ENCODE results near the gene THRB.

THRB gene

DNA sequence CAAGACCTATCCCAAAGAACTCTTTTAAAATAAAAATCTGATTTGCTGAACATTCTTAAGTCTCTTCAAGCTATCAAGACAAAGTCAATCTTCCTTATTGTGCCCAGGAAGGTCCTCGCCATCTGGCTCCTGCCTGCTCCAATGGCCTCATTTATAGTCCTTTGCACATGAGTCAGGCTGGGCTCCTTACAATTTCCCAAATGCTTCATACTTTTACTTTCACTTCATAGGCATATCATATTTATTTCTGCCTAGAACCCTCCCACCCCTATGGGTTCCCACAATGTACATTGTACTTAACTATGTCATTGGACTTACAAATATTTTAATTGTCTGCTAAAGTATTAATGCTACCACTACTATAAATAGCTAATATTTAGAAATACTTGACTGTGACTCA is 9.1 kb downstream of the THRB start:
- TF ChIP-seq, protein P1, sequence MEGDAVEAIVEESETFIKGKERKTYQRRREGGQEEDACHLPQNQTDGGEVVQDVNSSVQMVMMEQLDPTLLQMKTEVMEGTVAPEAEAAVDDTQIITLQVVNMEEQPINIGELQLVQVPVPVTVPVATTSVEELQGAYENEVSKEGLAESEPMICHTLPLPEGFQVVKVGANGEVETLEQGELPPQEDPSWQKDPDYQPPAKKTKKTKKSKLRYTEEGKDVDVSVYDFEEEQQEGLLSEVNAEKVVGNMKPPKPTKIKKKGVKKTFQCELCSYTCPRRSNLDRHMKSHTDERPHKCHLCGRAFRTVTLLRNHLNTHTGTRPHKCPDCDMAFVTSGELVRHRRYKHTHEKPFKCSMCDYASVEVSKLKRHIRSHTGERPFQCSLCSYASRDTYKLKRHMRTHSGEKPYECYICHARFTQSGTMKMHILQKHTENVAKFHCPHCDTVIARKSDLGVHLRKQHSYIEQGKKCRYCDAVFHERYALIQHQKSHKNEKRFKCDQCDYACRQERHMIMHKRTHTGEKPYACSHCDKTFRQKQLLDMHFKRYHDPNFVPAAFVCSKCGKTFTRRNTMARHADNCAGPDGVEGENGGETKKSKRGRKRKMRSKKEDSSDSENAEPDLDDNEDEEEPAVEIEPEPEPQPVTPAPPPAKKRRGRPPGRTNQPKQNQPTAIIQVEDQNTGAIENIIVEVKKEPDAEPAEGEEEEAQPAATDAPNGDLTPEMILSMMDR (IDR thresholded peaks at IDR 0.05), result no peak

GRCh38 chr3:24483873-24484272 is 10.8 kb downstream of the THRB start:
- TF ChIP-seq, protein P1 (IDR thresholded peaks at IDR 0.05), result no peak

DNA sequence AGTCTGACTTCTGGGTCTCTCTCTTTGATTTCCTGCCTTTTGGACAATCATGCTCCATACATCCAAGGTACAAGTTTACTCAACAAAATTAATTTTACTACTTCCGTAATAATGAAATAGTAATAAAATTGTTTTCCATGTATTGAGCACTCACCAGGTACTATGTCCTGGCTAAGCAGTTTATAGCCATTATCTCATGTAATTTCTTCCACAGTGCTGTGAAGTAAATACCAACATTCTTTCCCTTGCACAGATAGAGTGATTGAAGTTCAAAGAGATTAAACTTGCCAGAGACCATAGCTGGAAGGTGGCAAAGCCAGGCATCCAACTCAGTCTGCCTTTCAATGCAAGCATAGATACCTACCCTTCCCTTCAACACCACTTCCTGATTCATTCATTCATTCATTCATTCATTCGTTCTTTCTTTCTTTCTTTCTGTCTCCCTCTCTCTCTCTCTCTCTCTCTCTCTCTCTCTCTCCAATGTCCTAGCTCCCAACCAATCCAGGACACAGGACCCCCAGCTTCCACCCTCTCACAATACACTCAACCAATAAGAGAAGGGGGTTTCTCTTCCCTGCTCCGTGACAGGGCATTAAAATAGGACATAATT is 12.4 kb downstream of the THRB start:
- TF ChIP-seq, protein P1 (IDR thresholded peaks at IDR 0.05), result no peak

- TF ChIP-seq, protein P1 (IDR thresholded peaks at IDR 0.05), result no peak
Observed at GRCh38 chr3:24481193-24481592, 13.5 kb downstream of the THRB start.

- TF ChIP-seq, protein P1 (IDR thresholded peaks at IDR 0.05), result no peak
Observed at GRCh38 chr3:24480497-24480896, 14.2 kb downstream of the THRB start.

DNA sequence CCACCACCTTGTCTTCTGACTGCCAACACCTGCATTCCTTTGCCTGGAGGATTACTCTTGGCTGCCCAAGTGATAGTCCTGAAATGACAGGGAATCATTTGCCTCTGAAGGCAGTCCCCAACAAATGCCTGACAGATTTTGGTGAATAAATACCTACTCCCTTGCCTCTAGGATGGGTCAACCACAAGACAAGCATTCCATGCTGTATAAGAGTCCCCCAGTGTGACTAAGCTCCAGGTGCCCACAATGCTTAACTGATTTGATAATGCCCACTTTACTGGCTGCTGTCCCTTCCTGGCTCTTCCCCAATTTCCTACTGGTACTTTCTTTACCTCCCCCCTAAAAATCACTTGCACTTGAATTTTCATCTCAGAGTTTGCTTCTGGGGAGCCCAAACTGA is 14.8 kb downstream of the THRB start:
- TF ChIP-seq, protein P1 (IDR thresholded peaks at IDR 0.05), result no peak

DNA sequence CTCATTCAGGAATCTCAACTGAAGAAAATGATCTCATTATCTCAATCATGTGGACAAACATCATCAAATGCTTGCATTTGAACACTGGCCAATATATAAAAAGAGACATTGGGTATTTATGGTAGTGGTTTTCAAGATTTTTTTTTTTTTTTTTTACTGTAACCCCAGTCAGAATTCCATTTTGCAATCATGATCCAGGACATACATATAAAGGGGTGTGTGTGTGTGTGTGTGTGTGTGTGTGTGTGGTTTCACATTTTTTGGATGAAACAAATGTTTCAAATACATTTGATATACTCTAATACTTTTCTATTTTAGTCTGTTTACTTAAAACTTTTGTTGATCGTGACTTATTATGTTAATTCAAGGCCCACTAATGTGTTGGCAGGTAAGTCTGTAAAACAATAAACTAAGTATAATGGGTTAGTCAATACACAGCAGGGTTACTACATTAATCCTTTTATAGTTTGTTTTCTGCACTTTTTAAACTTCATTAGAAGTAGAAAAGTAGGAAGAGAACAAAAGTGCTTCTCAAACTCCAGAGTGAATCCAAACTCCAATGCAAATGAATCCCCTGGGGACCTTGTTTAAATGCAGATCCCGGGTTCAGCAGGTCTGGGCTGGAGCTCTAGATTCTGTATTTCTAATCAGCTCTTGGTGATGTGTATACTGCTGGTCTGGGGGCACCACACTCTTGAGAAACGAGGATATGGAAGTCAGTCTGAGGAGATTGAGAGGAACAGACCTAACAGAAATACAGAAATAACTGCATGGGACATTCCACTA is 17.6 kb downstream of the THRB start:
- TF ChIP-seq, protein P1 (IDR thresholded peaks at IDR 0.05), result no peak

Measured in LNCAP (cell line).